SJSA1 (cell line): ENCODE data around the gene FGGY. TPM values are rescaled to one million over a fixed set of nuclear protein-coding genes. Genes with fewer than 3 reads are reported as not detected.

Experiments
- DNase-seq, 2 experiments: peaks; one replicate each; pipeline ENCODE4 v3.0.0-alpha.2; 2015 to 2020; ENCODE audit warnings: low spot score in 2 of 2, low read depth in 1 of 2
- H3K27ac ChIP-seq: fragments of 250-450 bp; sonication (Bioruptor Pico); 2 replicates; pipeline ENCODE4 v1.5.1; 2020; ENCODE audit warnings: mild to moderate bottlenecking, moderate library complexity
- H3K27me3 ChIP-seq: fragments of 250-450 bp; sonication (Bioruptor Pico); replicated peaks from 2 replicates; pipeline ENCODE4 v1.5.1; 2020; ENCODE audit warnings: mild to moderate bottlenecking, moderate library complexity
- H3K36me3 ChIP-seq: fragments of 250-450 bp; sonication (Bioruptor Pico); 2 replicates; pipeline ENCODE4 v1.5.1; 2020; ENCODE audit warnings: mild to moderate bottlenecking
- H3K4me1 ChIP-seq: fragments of 250-450 bp; sonication (Bioruptor Pico); replicated peaks from 2 replicates; pipeline ENCODE4 v1.6.1; 2021; ENCODE audit warnings: mild to moderate bottlenecking
- H3K4me3 ChIP-seq: fragments of 250-450 bp; sonication (Bioruptor Pico); 2 replicates; pipeline ENCODE4 v1.5.1; 2020; ENCODE audit warnings: mild to moderate bottlenecking
- H3K9me3 ChIP-seq: fragments of 250-450 bp; sonication (Bioruptor Pico); replicated peaks from 2 replicates; pipeline ENCODE4 v1.5.1; 2020; ENCODE audit warnings: mild to moderate bottlenecking
- total RNA-seq: library from RNA; depleted of rRNA; stranded (reverse); fragments of >200 nt; shearing (Covaris generic); gene quantifications from 2 replicates; pipeline ENCODE4 v1.2.3, GENCODE V29; 2014

Gene FGGY
- total RNA-seq, 1 experiment from 2014 or later = 9.0 TPM

- no peaks in the 10 kb centered on the region for H3K4me1 ChIP-seq
- DNase-seq = no peak
- no peaks in the 10 kb centered on the region for H3K9me3 ChIP-seq
- no peaks in the 10 kb centered on the region for H3K36me3 ChIP-seq
- no peak overlapping the region for H3K27ac ChIP-seq
- no peak overlapping the region for H3K4me3 ChIP-seq
- H3K27me3 ChIP-seq = no peaks in the 10 kb centered on the region
These were observed 501.7 kb downstream of the FGGY start for GRCh38 chr1:59798600-59798999.

- no peak for DNase-seq
- H3K9me3 ChIP-seq = no peaks in the 10 kb centered on the region
- no peak overlapping the region for H3K27ac ChIP-seq
- H3K4me3 ChIP-seq = no peak overlapping the region
- H3K27me3 ChIP-seq = no peaks in the 10 kb centered on the region
- H3K36me3 ChIP-seq = no peaks in the 10 kb centered on the region
- H3K4me1 ChIP-seq = no peaks in the 10 kb centered on the region
These were observed 506.7 kb downstream of the FGGY start for GRCh38 chr1:59803458-59804038.

GRCh38 chr1:59804301-59804700, 507.4 kb downstream of the FGGY start:
- Histone ChIP-seq H3K4me3 (no peak overlapping the region), H3K27me3 (no peaks in the 10 kb centered on the region), H3K4me1 (no peaks in the 10 kb centered on the region), H3K36me3 (no peaks in the 10 kb centered on the region), H3K9me3 (no peaks in the 10 kb centered on the region), H3K27ac (no peak overlapping the region)
- DNase-seq = no peak

DNA sequence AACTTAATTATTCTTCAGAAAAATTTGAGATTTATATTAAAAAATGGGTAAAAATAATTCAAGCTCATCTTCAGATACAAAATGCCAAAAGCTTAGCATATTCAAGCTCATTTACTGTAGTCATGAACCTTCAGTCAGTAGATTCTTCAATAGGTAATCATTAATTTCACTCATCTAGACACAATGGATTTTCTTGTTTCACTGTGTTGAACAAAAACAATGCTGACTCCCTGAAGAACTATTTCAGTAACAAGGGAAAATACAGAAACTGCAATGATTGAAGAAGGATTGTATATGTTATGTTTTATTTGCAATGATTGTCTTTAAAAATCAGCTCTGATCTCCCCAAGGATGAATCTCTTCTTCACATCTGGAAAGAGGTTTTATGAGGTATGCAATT, 508.7 kb downstream of the FGGY start:
- H3K27ac ChIP-seq = no peak overlapping the region
- H3K36me3 ChIP-seq = no peaks in the 10 kb centered on the region
- no peak overlapping the region for H3K4me3 ChIP-seq
- H3K9me3 ChIP-seq = no peaks in the 10 kb centered on the region
- H3K27me3 ChIP-seq = no peaks in the 10 kb centered on the region
- no peak for DNase-seq
- no peaks in the 10 kb centered on the region for H3K4me1 ChIP-seq
